Measurements from ENCODE around the gene UBE2Z. TPM values are rescaled to one million over a fixed set of nuclear protein-coding genes. Genes with fewer than 3 reads are reported as not detected.

The UBE2Z gene
- total and polyA plus RNA-seq, 2 of the 13 experiments (the other 11 are each of a cell fraction or from before 2014, with no cell fraction given), result 63.2 to 122 TPM

- TF ChIP-seq PREB (CRISPR knock-in tag; IDR thresholded peaks at IDR 0.05) (peak; percentile 90; the same call in 1 of the 2 replicates), BRCA1 (CRISPR knock-in tag; IDR thresholded peaks at IDR 0.05) (no peak), ZNF710 (CRISPR knock-in tag; IDR thresholded peaks at IDR 0.05; ENCODE audit: borderline replicate concordance) (peak; percentile 77; the same call in 1 of the 2 replicates), TFDP2 (CRISPR knock-in tag; IDR thresholded peaks at IDR 0.05) (no peak), AHR (CRISPR knock-in tag; IDR thresholded peaks at IDR 0.05) (no peak), SMYD3 (CRISPR knock-in tag; IDR thresholded peaks at IDR 0.05) (0 out of 2 replicates have a peak, but pooled peaks have one; percentile 21), ZNF577 (CRISPR knock-in tag; IDR thresholded peaks at IDR 0.05; ENCODE audit: borderline replicate concordance, low read depth) (no peak), MED13 (CRISPR knock-in tag; IDR thresholded peaks at IDR 0.05) (no peak), ZFP91 (CRISPR knock-in tag; IDR thresholded peaks at IDR 0.05; ENCODE audit: borderline replicate concordance) (peak; percentile 52; the same call in 1 of the 2 replicates), MAF1 (CRISPR knock-in tag; IDR thresholded peaks at IDR 0.05; ENCODE audit: borderline replicate concordance) (no peak), ZNF547 (CRISPR knock-in tag; IDR thresholded peaks at IDR 0.05) (no peak), ZMYM2 (CRISPR knock-in tag; IDR thresholded peaks at IDR 0.05) (no peak), ISX (CRISPR knock-in tag; conservative IDR thresholded peaks at IDR 0.05) (0 out of 2 replicates have a peak, but pooled peaks have one; percentile 69), THAP8 (CRISPR knock-in tag; IDR thresholded peaks at IDR 0.05; ENCODE audit: borderline replicate concordance) (no peak), IRF2 (CRISPR knock-in tag; IDR thresholded peaks at IDR 0.05) (no peak), FOXP4 (CRISPR knock-in tag; IDR thresholded peaks at IDR 0.05) (no peak), ZBTB26 (CRISPR knock-in tag; IDR thresholded peaks at IDR 0.05; ENCODE audit: borderline replicate concordance) (no peak), PCBP2 (optimal IDR thresholded peaks at IDR 0.05; ENCODE audit: low read depth, low read length, poor library complexity, severe bottlenecking) (no peak), ZFP82 (CRISPR knock-in tag; IDR thresholded peaks at IDR 0.05; ENCODE audit: borderline replicate concordance) (no peak)
Observed at GRCh38 chr17:48892940-48893645, 15.1 kb upstream of the UBE2Z start (continued).

Measured in HepG2 (cell line).